Measurements from ENCODE around the gene FAAP20.

FAAP20 gene

GRCh38 chr1:2230781-2231531 is 36.4 kb upstream of the FAAP20 start (continued):
- TF ChIP-seq INSM2 (tag by site-specific recombination; IDR thresholded peaks at IDR 0.05), result no peak
- TF ChIP-seq, protein P1, sequence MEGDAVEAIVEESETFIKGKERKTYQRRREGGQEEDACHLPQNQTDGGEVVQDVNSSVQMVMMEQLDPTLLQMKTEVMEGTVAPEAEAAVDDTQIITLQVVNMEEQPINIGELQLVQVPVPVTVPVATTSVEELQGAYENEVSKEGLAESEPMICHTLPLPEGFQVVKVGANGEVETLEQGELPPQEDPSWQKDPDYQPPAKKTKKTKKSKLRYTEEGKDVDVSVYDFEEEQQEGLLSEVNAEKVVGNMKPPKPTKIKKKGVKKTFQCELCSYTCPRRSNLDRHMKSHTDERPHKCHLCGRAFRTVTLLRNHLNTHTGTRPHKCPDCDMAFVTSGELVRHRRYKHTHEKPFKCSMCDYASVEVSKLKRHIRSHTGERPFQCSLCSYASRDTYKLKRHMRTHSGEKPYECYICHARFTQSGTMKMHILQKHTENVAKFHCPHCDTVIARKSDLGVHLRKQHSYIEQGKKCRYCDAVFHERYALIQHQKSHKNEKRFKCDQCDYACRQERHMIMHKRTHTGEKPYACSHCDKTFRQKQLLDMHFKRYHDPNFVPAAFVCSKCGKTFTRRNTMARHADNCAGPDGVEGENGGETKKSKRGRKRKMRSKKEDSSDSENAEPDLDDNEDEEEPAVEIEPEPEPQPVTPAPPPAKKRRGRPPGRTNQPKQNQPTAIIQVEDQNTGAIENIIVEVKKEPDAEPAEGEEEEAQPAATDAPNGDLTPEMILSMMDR (tag by site-specific recombination; IDR thresholded peaks at IDR 0.05), result peak; percentile 67
- no peak for TF ChIP-seq ZNF626 (tag by site-specific recombination; IDR thresholded peaks at IDR 0.05)
- TF ChIP-seq PRDM6 (tag by site-specific recombination; IDR thresholded peaks at IDR 0.05), result no peak
- TF ChIP-seq ZNF549 (tag by site-specific recombination; IDR thresholded peaks at IDR 0.05), result no peak
- no peak for TF ChIP-seq ZSCAN18 (tag by site-specific recombination; IDR thresholded peaks at IDR 0.05)
- TF ChIP-seq ZNF221 (tag by site-specific recombination; IDR thresholded peaks at IDR 0.05; ENCODE audit: borderline replicate concordance), result no peak
- TF ChIP-seq ZSCAN16 (tag by site-specific recombination; IDR thresholded peaks at IDR 0.05), result no peak
- peak; percentile 80 for TF ChIP-seq ZNF341 (tag by site-specific recombination; IDR thresholded peaks at IDR 0.05; ENCODE audit: low read depth)
- TF ChIP-seq KLF17 (tag by site-specific recombination; IDR thresholded peaks at IDR 0.05), result no peak; the same call in 1 of the 2 replicates
- TF ChIP-seq ZFP41 (tag by site-specific recombination; IDR thresholded peaks at IDR 0.05; ENCODE audit: borderline replicate concordance), result no peak
- peak; percentile 87 for TF ChIP-seq ZNF335 (tag by site-specific recombination; conservative IDR thresholded peaks at IDR 0.05)
- TF ChIP-seq, protein P2, sequence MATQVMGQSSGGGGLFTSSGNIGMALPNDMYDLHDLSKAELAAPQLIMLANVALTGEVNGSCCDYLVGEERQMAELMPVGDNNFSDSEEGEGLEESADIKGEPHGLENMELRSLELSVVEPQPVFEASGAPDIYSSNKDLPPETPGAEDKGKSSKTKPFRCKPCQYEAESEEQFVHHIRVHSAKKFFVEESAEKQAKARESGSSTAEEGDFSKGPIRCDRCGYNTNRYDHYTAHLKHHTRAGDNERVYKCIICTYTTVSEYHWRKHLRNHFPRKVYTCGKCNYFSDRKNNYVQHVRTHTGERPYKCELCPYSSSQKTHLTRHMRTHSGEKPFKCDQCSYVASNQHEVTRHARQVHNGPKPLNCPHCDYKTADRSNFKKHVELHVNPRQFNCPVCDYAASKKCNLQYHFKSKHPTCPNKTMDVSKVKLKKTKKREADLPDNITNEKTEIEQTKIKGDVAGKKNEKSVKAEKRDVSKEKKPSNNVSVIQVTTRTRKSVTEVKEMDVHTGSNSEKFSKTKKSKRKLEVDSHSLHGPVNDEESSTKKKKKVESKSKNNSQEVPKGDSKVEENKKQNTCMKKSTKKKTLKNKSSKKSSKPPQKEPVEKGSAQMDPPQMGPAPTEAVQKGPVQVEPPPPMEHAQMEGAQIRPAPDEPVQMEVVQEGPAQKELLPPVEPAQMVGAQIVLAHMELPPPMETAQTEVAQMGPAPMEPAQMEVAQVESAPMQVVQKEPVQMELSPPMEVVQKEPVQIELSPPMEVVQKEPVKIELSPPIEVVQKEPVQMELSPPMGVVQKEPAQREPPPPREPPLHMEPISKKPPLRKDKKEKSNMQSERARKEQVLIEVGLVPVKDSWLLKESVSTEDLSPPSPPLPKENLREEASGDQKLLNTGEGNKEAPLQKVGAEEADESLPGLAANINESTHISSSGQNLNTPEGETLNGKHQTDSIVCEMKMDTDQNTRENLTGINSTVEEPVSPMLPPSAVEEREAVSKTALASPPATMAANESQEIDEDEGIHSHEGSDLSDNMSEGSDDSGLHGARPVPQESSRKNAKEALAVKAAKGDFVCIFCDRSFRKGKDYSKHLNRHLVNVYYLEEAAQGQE (tag by site-specific recombination; IDR thresholded peaks at IDR 0.05), result no peak
- TF ChIP-seq GLIS2 (tag by site-specific recombination; IDR thresholded peaks at IDR 0.05), result peak; percentile 88; the same call in 1 of the 2 replicates
- no peak for TF ChIP-seq ZNF571 (tag by site-specific recombination; IDR thresholded peaks at IDR 0.05)
- TF ChIP-seq ZNF19 (tag by site-specific recombination; IDR thresholded peaks at IDR 0.05; ENCODE audit: low read depth), result no peak
- no peak for TF ChIP-seq TRIM28 (IDR thresholded peaks at IDR 0.05; ENCODE audit: borderline replicate concordance, low read length)
- TF ChIP-seq ZNF654 (tag by site-specific recombination; IDR thresholded peaks at IDR 0.05; ENCODE audit: low read depth), result no peak
- TF ChIP-seq ZNF624 (tag by site-specific recombination; IDR thresholded peaks at IDR 0.05), result no peak
- TF ChIP-seq ZNF555 (tag by site-specific recombination; conservative IDR thresholded peaks at IDR 0.05), result no peak
- TF ChIP-seq, protein P3, sequence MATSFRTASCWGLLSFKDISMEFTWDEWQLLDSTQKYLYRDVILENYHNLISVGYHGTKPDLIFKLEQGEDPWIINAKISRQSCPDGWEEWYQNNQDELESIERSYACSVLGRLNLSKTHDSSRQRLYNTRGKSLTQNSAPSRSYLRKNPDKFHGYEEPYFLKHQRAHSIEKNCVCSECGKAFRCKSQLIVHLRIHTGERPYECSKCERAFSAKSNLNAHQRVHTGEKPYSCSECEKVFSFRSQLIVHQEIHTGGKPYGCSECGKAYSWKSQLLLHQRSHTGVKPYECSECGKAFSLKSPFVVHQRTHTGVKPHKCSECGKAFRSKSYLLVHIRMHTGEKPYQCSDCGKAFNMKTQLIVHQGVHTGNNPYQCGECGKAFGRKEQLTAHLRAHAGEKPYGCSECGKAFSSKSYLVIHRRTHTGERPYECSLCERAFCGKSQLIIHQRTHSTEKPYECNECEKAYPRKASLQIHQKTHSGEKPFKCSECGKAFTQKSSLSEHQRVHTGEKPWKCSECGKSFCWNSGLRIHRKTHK (tag by site-specific recombination; IDR thresholded peaks at IDR 0.05), result no peak
- no peak for TF ChIP-seq ZNF670 (tag by site-specific recombination; IDR thresholded peaks at IDR 0.05; ENCODE audit: low read depth)
- TF ChIP-seq ZNF174 (tag by site-specific recombination; IDR thresholded peaks at IDR 0.05), result no peak
- no peak for TF ChIP-seq MYNN (tag by site-specific recombination; IDR thresholded peaks at IDR 0.05; ENCODE audit: borderline replicate concordance)
- no peak for TF ChIP-seq FEZF1 (tag by site-specific recombination; IDR thresholded peaks at IDR 0.05)
- no peak for TF ChIP-seq ZNF560 (tag by site-specific recombination; IDR thresholded peaks at IDR 0.05; ENCODE audit: borderline replicate concordance)
